C4-2B (cell line): ENCODE data around the gene NBR1.

Source experiments
- H3K27ac ChIP-seq: fragments of 450-650 bp; 2 replicates; pipeline ENCODE4 v1.5.1; 2017
- CTCF ChIP-seq: fragments of 450-650 bp; conservative IDR thresholded peaks from 2 replicates; pipeline ENCODE4 v1.5.1; 2017; ENCODE audit warnings: mild to moderate bottlenecking
- ZFX ChIP-seq: fragments of 450-650 bp; IDR thresholded peaks from 2 replicates; pipeline ENCODE4 v1.6.1; 2017

The NBR1 gene

GRCh38 chr17:43210576-43210975 is 39.6 kb downstream of the NBR1 start:
- no peak for TF ChIP-seq CTCF
- no peak for TF ChIP-seq ZFX
- H3K27ac ChIP-seq: no peak overlapping the region

- TF ChIP-seq ZFX (no peak), CTCF (no peak)
- no peak overlapping the region for H3K27ac ChIP-seq
These were observed 40.1 kb downstream of the NBR1 start for GRCh38 chr17:43211123-43211479.

- H3K27ac ChIP-seq: no peak within 1 kb of the TSS
- TF ChIP-seq CTCF (no peak), ZFX (no peak)
These were observed 40.7 kb downstream of the NBR1 start, which contains the start of gene TMEM106A for GRCh38 chr17:43211480-43212402. Gene TMEM106A, plus strand, starts transcription at chr17:43211875. Its CDS starts 1,167 bp downstream, at chr17:43213042.

- H3K27ac ChIP-seq: no peak overlapping the region
- TF ChIP-seq ZFX (no peak), CTCF (no peak)
These were observed 41.9 kb downstream of the NBR1 start for GRCh38 chr17:43212641-43213490.

GRCh38 chr17:43213545-43213944 is 42.5 kb downstream of the NBR1 start:
- no peak overlapping the region for H3K27ac ChIP-seq
- TF ChIP-seq CTCF (no peak), ZFX (no peak)

- TF ChIP-seq CTCF (no peak), ZFX (no peak)
- no peak overlapping the region for H3K27ac ChIP-seq
These were observed 44.3 kb downstream of the NBR1 start for GRCh38 chr17:43215341-43215740.

GRCh38 chr17:43216369-43216761 is 45.4 kb downstream of the NBR1 start:
- H3K27ac ChIP-seq: no peak overlapping the region
- TF ChIP-seq ZFX (no peak), CTCF (no peak)
